H1 (cell line): ENCODE measurements around the gene NKTR. TPM values are rescaled to one million over a fixed set of nuclear protein-coding genes. Genes with fewer than 3 reads are reported as not detected.
"Not testable (repeated sequence)": the region's sequence is repeated elsewhere in the genome, so short reads cannot be mapped to it uniquely, and the experiment has no call there.

Experiments
- CTCF ChIA-PET: fragments of 300-600 bp; sonication (Branson Sonifier 250); formaldehyde crosslinking; loops from one replicate; lab custom pipeline; 2021; ENCODE audit not compliant: partially characterized antibody; lab: Charles Lee
- POLR2A ChIA-PET: fragments of 300-600 bp; sonication (Branson Sonifier 250); formaldehyde crosslinking; loops from one replicate; lab custom pipeline; 2021; ENCODE audit warnings: inconsistent platforms; ENCODE audit not compliant: partially characterized antibody; lab: Charles Lee
- DNase-seq, 2 experiments: peaks; one replicate each; pipeline versions ENCODE4 v3.0.0 to v3.0.0-alpha.2; 2010 to 2022; ENCODE audit warnings: low spot score in 2 of 2, low read depth in 1 of 2, mixed read lengths in 1 of 2
- FAIRE-seq: peaks from 2 replicates; lab custom pipeline; 2011; peaks lifted over from hg19 to GRCh38; lab: Jason Lieb, UNC
- H2AFZ ChIP-seq: 2 replicates; pipeline ENCODE4 v1.8.1; 2012; ENCODE audit warnings: low read length, inconsistent platforms
- H2AK5ac ChIP-seq: 2 replicates; pipeline ENCODE4 v1.6.1; 2013; ENCODE audit warnings: low read depth, low read length
- H2BK120ac ChIP-seq: replicated peaks from 2 replicates; pipeline ENCODE3; 2013; ENCODE audit warnings: low read depth, low read length, inconsistent platforms
- H2BK12ac ChIP-seq: 2 replicates; pipeline ENCODE4 v1.6.1; 2013; ENCODE audit warnings: low read depth, low read length
- H2BK15ac ChIP-seq: 2 replicates; pipeline ENCODE4 v1.6.1; 2013; ENCODE audit warnings: low read length
- H2BK20ac ChIP-seq: 2 replicates; pipeline ENCODE4 v1.6.1; 2013; ENCODE audit warnings: low read length
- H2BK5ac ChIP-seq: 2 replicates; pipeline ENCODE4 v1.6.1; 2013; ENCODE audit warnings: low read depth, low read length
- H3K14ac ChIP-seq: 2 replicates; pipeline ENCODE4 v1.6.1; 2013; ENCODE audit warnings: inconsistent platforms; ENCODE audit not compliant: insufficient read length
- H3K18ac ChIP-seq: 2 replicates; pipeline ENCODE4 v1.6.1; 2013; ENCODE audit warnings: low read length; ENCODE audit errors: extremely low read depth
- H3K23ac ChIP-seq: 2 replicates; pipeline ENCODE4 v1.6.1; 2013; ENCODE audit warnings: inconsistent platforms; ENCODE audit not compliant: insufficient read length
- H3K23me2 ChIP-seq: 2 replicates; pipeline ENCODE4 v1.6.1; 2013; ENCODE audit warnings: low read depth, low read length
- H3K27ac ChIP-seq: 2 replicates; pipeline ENCODE4 v1.6.1; 2011; ENCODE audit warnings: low read depth, low read length, inconsistent platforms
- H3K27me3 ChIP-seq, 4 experiments: replicated peaks in 1 of 4; 1 replicate in 1 of 4; 2 replicates in 3 of 4; pipeline versions ENCODE4 v1.6.1 to v1.8.1; 2011 to 2013; ENCODE audit warnings: low read length in 3 of 4, mild to moderate bottlenecking in 3 of 4, inconsistent platforms in 2 of 4, mixed read lengths in 2 of 4, moderate library complexity in 1 of 4; ENCODE audit not compliant: control insufficient read depth in 3 of 4, insufficient read depth in 3 of 4; ENCODE audit errors: extremely low read depth in 1 of 4
- H3K36me3 ChIP-seq, 4 experiments: 2 replicates each; pipeline versions ENCODE4 v1.6.1 to v1.8.1; 2011 to 2013; ENCODE audit warnings: mild to moderate bottlenecking in 4 of 4, low read length in 3 of 4, moderate library complexity in 2 of 4, control low read depth in 1 of 4, inconsistent platforms in 1 of 4; ENCODE audit not compliant: insufficient read depth in 4 of 4, control insufficient read depth in 2 of 4
- H3K4ac ChIP-seq: replicated peaks from 2 replicates; pipeline ENCODE3; 2013; ENCODE audit warnings: low read length, low read depth, mixed read lengths, inconsistent platforms; ENCODE audit not compliant: insufficient read length
- H3K4me1 ChIP-seq, 4 experiments: replicated peaks in 1 of 4; 1 replicate in 1 of 4; 2 replicates in 3 of 4; pipeline versions ENCODE4 v1.6.1 to v1.8.1; 2011 to 2013; ENCODE audit warnings: low read length in 3 of 4, inconsistent platforms in 2 of 4, mixed read lengths in 1 of 4; ENCODE audit not compliant: insufficient read depth in 4 of 4, control insufficient read depth in 3 of 4
- H3K4me2 ChIP-seq, 2 experiments: 2 replicates each; pipeline versions ENCODE4 v1.6.1 to v1.8.1; 2011 to 2013; ENCODE audit warnings: low read depth in 2 of 2, low read length in 2 of 2, control low read depth in 1 of 2, inconsistent platforms in 1 of 2, mild to moderate bottlenecking in 1 of 2; ENCODE audit not compliant: insufficient read depth in 1 of 2
- H3K4me3 ChIP-seq, 4 experiments: fragments of 200-600, 300-600 bp in 1 of 4; sonication (generic), shearing (Covaris generic), sonication (Bioruptor Twin) in 1 of 4; 2 replicates each; pipeline versions ENCODE4 v1.5.1 to v1.8.1; 2011 to 2016; ENCODE audit warnings: low read length in 4 of 4, low read depth in 3 of 4, control low read depth in 2 of 4, inconsistent platforms in 2 of 4, mild to moderate bottlenecking in 2 of 4, mixed read lengths in 1 of 4, moderate library complexity in 1 of 4; ENCODE audit not compliant: insufficient read depth in 2 of 4; ENCODE audit errors: extremely low read depth in 1 of 4
- H3K56ac ChIP-seq: replicated peaks from 2 replicates; pipeline ENCODE3; 2013; ENCODE audit warnings: low read depth, mild to moderate bottlenecking, mixed read lengths, low read length, inconsistent platforms; ENCODE audit not compliant: insufficient read length
- H3K79me1 ChIP-seq: 2 replicates; pipeline ENCODE4 v1.6.1; 2013; ENCODE audit warnings: low read depth, low read length, control low read depth
- H3K79me2 ChIP-seq, 2 experiments: 2 replicates each; pipeline versions ENCODE4 v1.6.1 to v1.8.1; 2012 to 2013; ENCODE audit warnings: low read length in 2 of 2, mild to moderate bottlenecking in 2 of 2, inconsistent platforms in 1 of 2; ENCODE audit not compliant: insufficient read depth in 2 of 2, control insufficient read depth in 1 of 2
- H3K9ac ChIP-seq, 4 experiments: replicated peaks in 1 of 4; 1 replicate in 1 of 4; 2 replicates in 3 of 4; pipeline versions ENCODE4 v1.6.1 to v1.8.1; 2011 to 2013; ENCODE audit warnings: low read depth in 3 of 4, low read length in 3 of 4, control low read depth in 2 of 4, mild to moderate bottlenecking in 2 of 4, moderate library complexity in 2 of 4, inconsistent platforms in 1 of 4; ENCODE audit errors: extremely low read depth in 1 of 4
- H3K9me3 ChIP-seq, 2 experiments: 2 replicates each; pipeline versions ENCODE4 v1.6.1 to v1.8.1; 2012 to 2013; ENCODE audit warnings: mild to moderate bottlenecking in 2 of 2, moderate library complexity in 2 of 2, control low read depth in 1 of 2, inconsistent platforms in 1 of 2, low read depth in 1 of 2, low read length in 1 of 2, mixed read lengths in 1 of 2; ENCODE audit not compliant: insufficient read depth in 2 of 2
- H4K20me1 ChIP-seq, 2 experiments: replicated peaks in 1 of 2; 2 replicates each; pipeline versions ENCODE3 to v1.8.1; 2011 to 2013; ENCODE audit warnings: inconsistent platforms in 2 of 2, low read length in 2 of 2, mild to moderate bottlenecking in 1 of 2; ENCODE audit not compliant: insufficient read depth in 2 of 2, control insufficient read depth in 1 of 2
- H4K5ac ChIP-seq: 2 replicates; pipeline ENCODE4 v1.6.1; 2013; ENCODE audit warnings: low read length, low read depth, mixed read lengths, inconsistent platforms; ENCODE audit not compliant: insufficient read length
- H4K8ac ChIP-seq: 2 replicates; pipeline ENCODE4 v1.8.0; 2013; ENCODE audit warnings: mild to moderate bottlenecking, moderate library complexity, low read length, inconsistent platforms; ENCODE audit not compliant: insufficient read depth; ENCODE audit errors: extremely low read depth
- H4K91ac ChIP-seq: replicated peaks from 2 replicates; pipeline ENCODE3; 2013; ENCODE audit warnings: low read length, mixed read lengths, inconsistent platforms; ENCODE audit not compliant: insufficient read length
- WGBS, 2 experiments: shearing (Covaris generic) in 1 of 2; methylation state at CpG; one replicate each; pipeline versions ENCODE4 v1.1.6 to v1.1.7; 2013 to 2015; ENCODE audit warnings: low lambda C conversion rate in 2 of 2, mixed read lengths in 2 of 2, inconsistent platforms in 1 of 2, low coverage in 1 of 2, missing lambda C conversion rate in 1 of 2; ENCODE audit not compliant: insufficient replicate concordance in 2 of 2, insufficient coverage in 1 of 2, insufficient read length in 1 of 2; ENCODE audit errors: extremely low coverage in 1 of 2, missing lambda C conversion rate in 1 of 2; 5-methylcytosine and 5-hydroxymethylcytosine counted together
- polyA plus RNA-seq, 7 experiments: library from polyadenylated mRNA; depleted of rRNA in 3 of 7; stranded (reverse) in 5 of 7; unstranded in 2 of 7; fragments of >200 nt in 5 of 7; fragments of 200-250 nt in 2 of 7; gene quantifications; 1 replicate in 5 of 7; 2 replicates in 1 of 7; 4 replicates in 1 of 7; pipeline versions ENCODE4 v1.2.1 to v1.2.3, GENCODE V29; 2011 to 2013; ENCODE audit warnings: missing spikeins in 2 of 7, mixed read lengths in 2 of 7
- total RNA-seq: library from RNA; stranded (reverse); fragmentation: NEBNext Ultra II Directional; extraction: Animal tissue kit (Norgen Biotek cat#: 25700); gene quantifications from 2 replicates; pipeline ENCODE4 v1.2.1, GENCODE V29; 2021

Gene NKTR
- total and polyA plus RNA-seq, 2 of the 8 experiments (the other 6 are each of a cell fraction or from before 2014, with no cell fraction given): 24.1 to 62.2 TPM

DNA sequence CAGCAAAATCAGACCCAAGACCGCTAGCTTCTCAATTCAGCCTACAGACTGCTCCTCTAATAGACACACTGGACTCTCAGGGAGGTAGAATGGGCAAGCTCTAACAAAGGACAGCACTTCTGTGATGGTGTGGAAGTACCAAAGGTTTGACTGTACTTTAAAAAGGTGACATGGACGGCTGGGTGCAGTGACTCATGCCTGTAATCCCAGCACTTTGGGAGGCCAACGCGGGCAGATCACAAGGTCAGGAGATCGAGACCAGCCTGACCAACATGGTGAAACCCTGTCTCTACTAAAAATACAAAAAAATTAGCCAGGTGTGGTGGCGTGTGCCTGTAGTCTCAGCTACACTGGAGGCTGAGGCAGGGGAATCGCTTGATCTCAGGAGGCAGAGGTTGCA, 3.4 kb upstream of the NKTR start:
- H4K8ac ChIP-seq, FAIRE-seq: not testable (repeated sequence)

More for the DNA sequence above, 3.4 kb upstream of the NKTR start:
- H4K5ac ChIP-seq, H2AFZ ChIP-seq, H3K18ac ChIP-seq, H3K23me2 ChIP-seq, H2BK120ac ChIP-seq, H3K14ac ChIP-seq, H3K23ac ChIP-seq, H3K79me1 ChIP-seq, H3K4ac ChIP-seq, H3K27me3 ChIP-seq, H2BK5ac ChIP-seq, H2BK15ac ChIP-seq, H3K4me3 ChIP-seq, H3K9ac ChIP-seq, H4K91ac ChIP-seq, H3K56ac ChIP-seq, H2AK5ac ChIP-seq, H3K4me1 ChIP-seq, DNase-seq, H4K20me1 ChIP-seq, H3K9me3 ChIP-seq, H3K27ac ChIP-seq, H2BK12ac ChIP-seq, H2BK20ac ChIP-seq, H3K4me2 ChIP-seq: not testable (repeated sequence)
- ChIA-PET POLR2A (interaction anchor here (0.7 to 7.1 kb wide), 4 partner anchors 15 to 540 kb away, joined by 3 to 73 read pairs (median 4); partner anchors contain the start of gene SEC22C), CTCF (interaction anchor here (0.6 to 0.8 kb wide), 5 partner anchors 16 to 203 kb away, joined by 3 to 4 read pairs (median 3); no protein-coding TSS in a partner anchor)
- H3K79me2 ChIP-seq: peaks cover 4 to 25% of the 10 kb centered on the region in 2 experiments; a peak in 3 of 4 replicates
- WGBS, 2 experiments: 91% methylated on average over 7 of the region's 7 CpGs; no CpG with 5 or more reads in 1 of the 2 experiments
- H3K36me3 ChIP-seq: peaks cover 0 to 36% (median 3%) of the 10 kb centered on the region in 4 experiments; a peak in 5 of 8 replicates
